GM19193 (cell line): Measurements from ENCODE around the gene HAL.

Experiments used
- POLR2A ChIP-seq: IDR thresholded peaks from 4 replicates; pipeline ENCODE4 v1.6.1; 2011; ENCODE audit not compliant: insufficient read depth, insufficient read length; ENCODE audit errors: extremely low read depth

The HAL gene

DNA sequence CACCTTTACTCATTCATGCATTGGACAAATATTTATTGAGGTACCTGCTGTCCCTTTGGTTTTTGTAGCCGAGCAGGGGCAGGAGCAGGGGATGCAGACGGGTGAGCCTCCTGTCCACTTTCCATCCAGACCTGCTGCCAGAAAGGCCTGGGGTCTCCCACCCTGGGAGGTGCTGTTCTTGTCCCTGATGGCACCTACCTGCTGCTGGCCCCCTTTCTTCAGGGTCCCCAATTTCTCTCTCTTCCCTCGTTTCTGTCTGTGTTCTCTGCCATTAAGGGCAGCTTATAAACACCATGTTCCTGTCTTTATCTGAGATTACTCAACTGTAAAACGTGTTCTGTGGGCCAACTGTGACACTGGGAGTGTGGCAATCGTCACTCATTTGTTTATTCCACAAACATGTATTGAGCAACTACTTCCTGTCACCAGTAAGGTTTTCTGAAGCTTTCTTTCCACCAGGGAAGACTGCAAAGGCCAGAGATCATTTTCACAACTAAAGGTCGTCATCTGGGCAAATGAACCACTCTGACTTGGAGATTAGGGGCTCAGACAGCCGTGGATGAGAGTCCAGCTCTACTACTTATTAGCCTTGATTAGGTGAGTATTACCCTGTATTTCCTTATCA, at the start of gene HAL:
Gene HAL (minus strand): TSS at position 311 of the 625 bp plus-strand sequence. CDS start 434 bp downstream, outside the sequence.
- TF ChIP-seq POLR2A = no peak

DNA sequence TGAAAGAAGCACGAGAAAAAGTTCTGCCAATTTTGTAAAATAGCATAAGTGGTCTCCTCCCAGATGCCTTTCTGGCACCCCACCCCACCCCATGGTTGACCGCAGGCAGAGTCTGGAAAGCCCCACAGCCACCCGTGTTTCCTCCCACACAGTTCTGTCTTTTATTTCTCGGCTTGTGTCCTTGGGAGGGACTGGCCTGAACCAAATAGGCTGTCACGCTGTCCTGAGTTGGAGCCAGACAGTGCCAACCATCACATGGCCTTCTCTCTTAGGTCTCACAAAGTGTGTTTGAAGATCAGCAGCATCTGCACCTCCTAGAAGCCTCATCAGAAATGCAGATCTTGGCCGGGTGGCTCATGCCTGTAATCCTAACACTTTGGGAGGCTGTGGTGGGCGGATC, 49.4 kb upstream of the HAL start:
- TF ChIP-seq POLR2A = no peak

GRCh38 chr12:96044943-96045290, 48.8 kb upstream of the HAL start:
- no peak for TF ChIP-seq POLR2A

GRCh38 chr12:96044017-96044942, 48.1 kb upstream of the HAL start:
- no peak for TF ChIP-seq POLR2A

- TF ChIP-seq POLR2A = no peak
These were observed 45.0 kb upstream of the HAL start for GRCh38 chr12:96041181-96041580.

DNA sequence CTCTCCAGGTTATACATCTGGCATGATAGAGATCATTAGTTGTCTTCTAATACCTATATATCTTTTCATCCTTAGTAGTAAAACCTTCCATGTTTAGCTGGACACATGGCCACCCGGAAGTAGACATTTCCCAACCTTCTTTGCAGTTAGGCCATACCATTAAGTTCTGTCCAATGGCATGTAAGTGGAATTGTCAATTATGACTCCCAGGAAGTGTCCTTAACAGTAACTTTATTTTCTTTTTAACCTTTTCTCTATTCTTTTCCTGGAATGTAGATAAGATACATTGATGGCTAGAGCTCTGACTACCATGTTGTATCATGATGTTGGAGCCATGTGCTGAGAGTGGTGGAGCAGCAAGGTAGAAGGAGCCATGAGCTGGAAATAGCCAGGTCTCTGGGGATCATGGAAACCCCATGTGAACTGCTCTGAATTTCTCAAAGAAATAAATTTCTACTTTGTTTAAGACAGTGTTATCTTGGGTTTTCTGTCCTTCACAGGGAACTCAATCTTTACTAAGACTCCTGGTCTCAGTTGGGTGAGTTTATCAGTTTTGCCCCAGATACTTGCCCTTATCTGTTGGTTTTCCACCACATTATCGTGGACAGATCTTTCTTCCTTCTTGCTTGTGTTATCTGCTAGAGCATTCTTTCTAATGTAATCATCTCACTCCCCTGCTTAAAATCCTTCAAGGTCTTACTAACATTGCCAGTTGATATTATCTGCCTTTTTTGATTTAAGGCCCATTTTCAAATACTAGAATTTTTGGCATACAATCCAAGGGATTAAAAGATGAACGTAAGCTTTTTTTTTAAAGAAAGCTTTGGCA, 44.4 kb upstream of the HAL start:
- no peak for TF ChIP-seq POLR2A

DNA sequence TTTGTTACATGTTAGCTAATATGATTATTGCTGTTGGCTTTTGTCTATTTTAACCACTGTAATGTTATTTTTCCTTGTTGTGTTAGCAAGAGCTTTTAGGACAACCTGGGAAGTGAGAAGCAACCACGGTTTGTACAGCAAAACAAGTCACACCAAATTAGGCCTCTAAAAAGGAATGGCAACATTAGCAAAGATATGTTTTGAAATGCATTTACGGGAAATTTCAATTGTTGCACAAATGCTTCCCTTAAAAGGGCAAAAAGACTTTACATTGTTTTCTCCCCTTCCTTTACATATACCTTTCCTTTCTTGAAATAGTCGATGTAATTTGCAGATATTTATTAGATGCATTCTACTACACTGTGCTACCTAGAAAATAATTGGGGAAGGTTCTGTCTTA, 43.4 kb upstream of the HAL start:
- no peak for TF ChIP-seq POLR2A

DNA sequence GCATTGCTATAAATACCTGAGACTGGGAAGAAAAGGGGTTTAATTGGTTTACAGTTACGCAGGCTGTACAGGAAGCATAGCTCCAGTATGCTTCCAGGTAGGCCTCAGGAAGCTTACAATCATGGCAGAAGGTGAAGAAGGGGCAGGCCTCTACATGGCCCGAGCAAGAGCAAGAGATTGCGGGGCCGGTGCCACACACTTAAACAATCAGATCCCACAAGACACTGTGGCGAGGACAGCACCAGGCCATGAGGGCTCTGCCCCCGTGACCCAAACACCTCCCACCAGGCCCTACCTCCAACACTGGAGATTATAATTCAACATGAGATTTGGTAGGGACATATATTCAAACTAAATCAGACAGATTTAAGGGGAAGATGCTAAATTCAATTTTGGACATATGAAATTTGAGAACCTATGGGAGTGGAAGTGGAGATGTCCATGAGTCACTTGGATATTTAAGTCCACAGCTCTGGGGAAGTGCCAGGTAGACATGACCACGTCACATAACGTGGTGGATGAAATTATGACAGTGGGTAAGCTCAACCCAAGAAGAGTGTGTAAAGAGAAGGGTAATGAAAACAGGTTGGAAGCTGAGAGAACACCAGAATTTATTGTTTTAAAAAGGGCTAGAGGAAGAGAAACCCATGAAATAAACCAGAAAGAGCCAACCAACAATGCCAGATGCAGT, 40.8 kb upstream of the HAL start:
- TF ChIP-seq POLR2A = no peak

GRCh38 chr12:96035283-96036236, 39.4 kb upstream of the HAL start, which contains the start of gene LTA4H:
TSS of gene LTA4H (minus strand) at chr12:96035587. CDS start at chr12:96035519, 68 bp downstream.
- peak; percentile 91 for TF ChIP-seq POLR2A

- TF ChIP-seq POLR2A = no peak
These were observed 38.6 kb upstream of the HAL start for GRCh38 chr12:96034621-96035282.

DNA sequence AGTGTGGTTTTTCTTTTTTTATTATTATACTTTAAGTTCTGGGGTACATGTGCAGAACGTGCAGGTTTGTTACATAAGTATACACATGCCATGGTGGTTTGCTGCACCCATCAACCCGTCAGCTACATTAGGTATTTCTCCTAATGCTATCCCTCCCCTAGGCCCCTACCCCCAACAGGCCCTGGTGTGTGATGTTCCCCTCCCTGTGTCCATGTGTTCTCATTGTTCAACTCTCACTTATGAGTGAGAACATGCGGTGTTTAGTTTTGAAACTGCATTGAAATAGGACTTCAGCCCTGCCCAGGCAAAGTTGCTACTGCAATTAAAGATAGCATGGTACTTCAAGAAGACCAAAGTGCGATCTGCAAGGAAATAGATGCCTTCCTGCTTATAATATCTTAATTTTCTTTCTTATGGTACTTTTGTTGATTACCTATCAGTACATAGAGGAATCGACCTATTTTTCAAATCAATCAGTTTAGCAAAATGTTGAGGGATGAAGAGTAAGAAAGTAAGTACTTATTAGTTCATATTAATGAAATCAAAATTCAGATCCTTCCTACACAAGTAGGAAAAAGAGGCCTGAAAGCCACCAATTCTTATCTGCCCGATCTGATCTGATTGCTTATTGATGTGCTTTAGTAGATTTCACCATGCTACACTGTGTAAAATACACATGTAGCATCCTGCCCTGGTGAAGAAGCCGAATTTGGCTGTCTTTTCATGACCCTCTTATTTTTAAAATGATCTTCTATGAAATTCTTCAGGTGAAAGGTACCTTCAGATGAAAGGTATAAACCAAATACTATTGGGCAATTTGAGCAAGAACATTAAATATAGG, 37.6 kb upstream of the HAL start:
- TF ChIP-seq POLR2A = no peak

GRCh38 chr12:96029826-96030225, 33.7 kb upstream of the HAL start:
- TF ChIP-seq POLR2A = no peak
